ENCODE data around the gene EPS15.

Gene EPS15

DNA sequence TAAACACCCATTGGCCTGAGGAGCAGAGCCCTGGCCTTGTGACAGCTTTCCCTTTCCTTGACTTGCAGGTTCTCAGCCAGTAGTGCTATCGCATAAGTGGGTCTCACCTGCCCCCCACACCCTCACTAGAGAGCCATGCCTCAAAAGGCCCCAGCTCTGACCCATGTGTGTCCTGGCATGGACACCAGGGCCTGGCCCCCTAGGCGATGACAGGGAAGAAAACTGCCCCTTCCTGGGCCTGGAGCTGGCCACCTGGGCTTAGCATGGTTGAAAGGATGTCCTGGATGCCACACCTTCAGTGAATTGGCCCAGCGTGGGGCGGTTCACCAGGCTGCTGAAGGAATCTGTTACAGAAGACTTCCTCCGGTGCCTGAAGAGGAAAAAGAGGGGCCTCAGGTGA is 207.2 kb downstream of the EPS15 start:
- DNase-seq, result no peak

DNA sequence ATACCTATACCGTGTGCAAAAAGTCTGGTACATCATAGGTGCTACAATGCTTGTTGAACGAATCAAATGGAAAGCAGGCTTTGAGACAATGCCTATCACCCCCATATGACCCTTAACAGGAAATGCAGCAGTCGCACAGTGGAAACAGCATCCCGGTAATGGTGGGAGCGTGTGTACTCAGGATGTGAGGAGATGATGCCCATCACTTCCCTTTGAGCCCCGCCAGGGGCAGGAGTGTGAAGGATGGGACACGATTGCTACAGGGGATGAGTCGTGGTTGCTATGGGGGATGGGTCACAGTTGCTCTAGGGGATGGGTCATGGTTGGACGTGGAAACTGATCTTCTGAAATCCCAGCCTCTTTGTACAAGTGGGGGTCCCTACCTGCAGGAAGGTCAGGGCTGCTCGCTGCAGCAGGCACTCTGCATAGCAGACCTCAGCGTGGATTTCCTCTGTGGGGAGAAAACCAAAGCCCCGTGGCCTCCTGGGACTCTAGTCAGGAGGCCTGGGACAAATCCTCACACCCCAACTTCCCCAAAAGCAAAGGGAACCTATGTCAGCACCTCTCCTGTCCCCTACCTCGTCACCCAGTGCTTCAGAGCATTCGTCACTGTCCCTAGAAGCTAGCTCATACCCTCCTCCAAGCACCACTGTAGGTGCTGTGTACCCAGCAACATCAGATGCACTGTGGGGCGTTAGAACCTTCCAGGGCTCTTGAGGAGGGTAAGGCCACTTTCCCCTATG is 208.0 kb downstream of the EPS15 start:
- DNase-seq, result no peak

DNA sequence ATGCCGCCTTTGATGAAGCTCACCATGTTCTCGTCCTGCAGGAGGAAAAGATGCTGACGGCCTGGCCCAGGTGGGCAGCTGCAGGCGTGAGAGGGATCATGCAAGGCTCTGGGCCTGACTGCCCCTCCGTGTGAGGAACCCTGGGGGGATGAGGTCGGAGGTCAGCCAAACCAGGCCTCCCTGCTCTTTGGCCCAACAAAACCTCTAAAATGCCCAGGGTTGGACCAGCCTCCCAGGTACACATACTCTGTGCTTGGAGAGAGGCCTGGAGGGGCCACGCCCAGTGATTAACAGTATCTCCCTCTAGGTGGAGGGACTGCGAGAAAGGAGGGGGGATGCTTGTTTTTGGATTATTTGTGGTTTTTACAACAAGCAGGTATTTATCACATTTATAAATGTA is 209.8 kb downstream of the EPS15 start:
- DNase-seq, result no peak

DNA sequence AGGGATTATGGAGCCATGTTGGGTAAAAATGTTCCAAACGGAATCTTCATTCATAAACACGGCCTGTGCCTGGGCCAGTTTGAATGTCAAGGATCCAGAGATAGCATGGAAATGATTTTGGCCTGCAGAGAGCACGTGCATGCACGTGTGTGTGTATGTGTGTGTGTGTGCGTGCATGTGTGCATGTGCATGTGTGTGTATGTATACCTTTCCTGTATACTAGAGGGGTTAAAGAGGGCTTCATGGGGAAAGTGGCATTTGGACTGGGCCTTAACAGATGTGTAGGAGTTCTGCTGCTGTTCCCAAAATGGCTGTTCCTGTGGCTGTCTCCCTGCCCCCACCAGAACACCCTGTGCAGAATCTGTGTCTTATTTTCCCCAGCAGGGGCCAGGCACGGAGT is 210.4 kb downstream of the EPS15 start:
- no peak for DNase-seq

DNA sequence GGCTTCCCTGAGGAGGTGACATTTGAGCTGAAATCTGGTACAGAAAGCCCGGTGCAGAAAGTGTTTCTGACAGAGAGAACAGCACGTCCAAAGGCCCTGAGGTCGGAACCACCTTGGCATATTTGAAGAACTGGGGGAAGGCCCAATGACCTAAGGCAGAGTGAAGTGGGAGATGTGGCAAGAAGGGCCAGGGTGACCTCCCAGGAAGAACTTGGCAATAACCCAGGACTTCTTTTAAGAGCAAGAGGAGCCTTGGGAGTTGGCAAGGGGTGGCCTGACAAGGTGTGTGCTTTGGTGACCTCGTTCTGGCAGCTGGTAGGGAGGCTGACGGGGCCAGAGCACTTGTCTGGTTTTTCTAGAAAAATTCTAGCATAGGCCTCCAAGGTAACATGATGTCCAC is 212.1 kb downstream of the EPS15 start:
- DNase-seq, result no peak

DNA sequence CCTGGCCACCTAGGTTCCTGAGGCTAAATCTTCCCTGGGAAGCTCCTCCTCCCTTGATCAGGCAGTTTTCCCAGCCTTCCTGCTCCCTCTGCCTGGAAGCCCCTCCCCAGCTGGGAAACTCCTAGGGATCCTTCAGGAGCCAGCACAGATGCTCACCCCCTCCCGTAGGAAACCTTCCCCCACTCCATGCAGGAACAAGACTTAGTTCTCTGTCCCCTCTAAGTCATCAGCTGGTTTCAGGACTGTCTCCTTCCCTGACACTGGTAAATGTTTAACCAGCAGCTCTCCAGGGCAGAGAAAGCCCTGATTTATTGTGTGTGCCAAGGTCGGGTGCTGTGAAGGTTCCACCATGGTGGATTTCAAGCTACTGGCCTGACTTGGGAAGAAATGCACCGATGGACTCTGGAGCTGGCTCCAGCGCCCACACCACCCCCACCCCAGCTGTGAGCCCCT is 213.7 kb downstream of the EPS15 start:
- no peak for DNase-seq

DNA sequence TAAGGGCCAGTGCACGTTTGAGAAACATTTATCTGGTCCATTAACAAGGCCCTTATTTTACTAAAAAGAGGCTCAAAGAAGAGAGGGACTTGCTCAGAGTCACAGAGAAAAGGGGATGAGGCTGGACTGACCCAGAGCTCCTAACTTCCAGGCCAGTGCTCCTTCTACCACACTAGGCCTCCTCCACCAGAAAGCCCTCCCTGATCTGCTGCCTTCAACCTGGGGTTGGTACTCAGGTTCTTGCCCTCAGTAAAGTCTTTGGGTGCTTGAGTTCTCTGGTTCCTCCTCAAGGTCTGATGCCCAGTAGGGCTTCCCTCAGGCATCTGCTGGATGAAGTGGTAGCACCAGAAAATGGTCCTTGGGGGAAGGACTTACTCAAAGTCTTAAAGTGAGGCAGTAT is 214.7 kb downstream of the EPS15 start:
- no peak for DNase-seq
